SU-DHL-6 (cell line): ENCODE data around the gene TRPM1.

Source experiments
- H2AFZ ChIP-seq: fragments of 200-600 bp; sonication (generic); 2 replicates; pipeline ENCODE4 v1.6.1; 2014; ENCODE audit warnings: low read depth, mild to moderate bottlenecking, moderate library complexity, mixed read lengths, antibody characterized with exemption, low read length; ENCODE audit not compliant: severe bottlenecking
- H3F3A ChIP-seq: fragments of 200-600 bp; shearing (Covaris generic); 2 replicates; pipeline ENCODE4 v1.6.0; 2016; ENCODE audit warnings: antibody characterized with exemption, mild to moderate bottlenecking; ENCODE audit not compliant: insufficient read depth
- H3K27ac ChIP-seq: fragments of 200-600 bp; sonication (generic); 2 replicates; pipeline ENCODE4 v1.5.1; 2016; ENCODE audit warnings: low read depth, mild to moderate bottlenecking, low read length, moderate library complexity, mixed read lengths
- H3K27me3 ChIP-seq: fragments of 200-600 bp; sonication (generic), shearing (Covaris generic); 2 replicates; pipeline ENCODE4 v1.6.0; 2014; ENCODE audit warnings: mild to moderate bottlenecking, low read length
- H3K36me3 ChIP-seq: fragments of 200-600 bp; sonication (generic); 2 replicates; pipeline ENCODE4 v1.6.1; 2014; ENCODE audit warnings: mild to moderate bottlenecking, low read length, mixed read lengths
- H3K4me2 ChIP-seq: fragments of 300-600, 200-600 bp; shearing (Covaris generic), sonication (generic); 2 replicates; pipeline ENCODE4 v1.6.0; 2014; ENCODE audit warnings: low read length, low read depth, mild to moderate bottlenecking; ENCODE audit not compliant: poor library complexity, severe bottlenecking
- H3K4me3 ChIP-seq: fragments of 200-600 bp; sonication (generic); 2 replicates; pipeline ENCODE4 v1.5.1; 2014; ENCODE audit warnings: antibody characterized with exemption, low read length, mild to moderate bottlenecking, mixed read lengths; ENCODE audit not compliant: insufficient read depth, poor library complexity, severe bottlenecking
- H3K79me2 ChIP-seq: fragments of 200-600 bp; sonication (generic); 2 replicates; pipeline ENCODE4 v1.6.1; 2014; ENCODE audit warnings: mild to moderate bottlenecking, low read length, moderate library complexity; ENCODE audit not compliant: insufficient read depth
- H3K9ac ChIP-seq: fragments of 200-600 bp; sonication (generic); 2 replicates; pipeline ENCODE4 v1.7.0; 2014; ENCODE audit warnings: mild to moderate bottlenecking, low read length
- H3K9me2 ChIP-seq: fragments of 200-600 bp; sonication (generic); replicated peaks from 2 replicates; pipeline ENCODE4 v1.6.1; 2014; ENCODE audit warnings: low read length; ENCODE audit not compliant: insufficient read depth
- H3K9me3 ChIP-seq: fragments of 200-600 bp; sonication (generic); 2 replicates; pipeline ENCODE4 v1.6.1; 2014; ENCODE audit warnings: low read length, mixed read lengths; ENCODE audit not compliant: insufficient read depth
- H4K20me1 ChIP-seq: fragments of 200-600 bp; sonication (generic); 2 replicates; pipeline ENCODE4 v1.6.1; 2014; ENCODE audit warnings: low read depth, mild to moderate bottlenecking, antibody characterized with exemption, low read length, moderate library complexity, mixed read lengths
- CTCF ChIP-seq: fragments of 200-600 bp; sonication (generic); IDR thresholded peaks from one replicate; pipeline ENCODE4 v1.5.1; 2017; ENCODE audit warnings: antibody characterized with exemption, mild to moderate bottlenecking, low read length, moderate library complexity; ENCODE audit not compliant: insufficient read depth, poor library complexity, severe bottlenecking
- EZH2phosphoT487 ChIP-seq: fragments of 200-600 bp; sonication (generic), shearing (Covaris generic); conservative IDR thresholded peaks from 2 replicates; pipeline ENCODE4 v1.6.1; 2018; ENCODE audit warnings: mild to moderate bottlenecking, antibody characterized with exemption, low read length, moderate library complexity, mixed read lengths

Gene TRPM1

GRCh38 chr15:31069360-31070000, 32.0 kb downstream of the TRPM1 start:
- no peak overlapping the region for H3K9ac ChIP-seq
- no peak for TF ChIP-seq EZH2phosphoT487
- TF ChIP-seq CTCF: no peak
- no peaks in the 10 kb centered on the region for H3K9me2 ChIP-seq
- H2AFZ ChIP-seq: no peak overlapping the region
- no peaks in the 10 kb centered on the region for H3F3A ChIP-seq
- no peaks in the 10 kb centered on the region for H3K27me3 ChIP-seq
- no peaks in the 10 kb centered on the region for H3K36me3 ChIP-seq
- H3K9me3 ChIP-seq: no peaks in the 10 kb centered on the region
- no peaks in the 10 kb centered on the region for H3K79me2 ChIP-seq
- no peak overlapping the region for H3K4me3 ChIP-seq
- H4K20me1 ChIP-seq: no peaks in the 10 kb centered on the region
- H3K27ac ChIP-seq: no peak overlapping the region
- H3K4me2 ChIP-seq: no peak overlapping the region

GRCh38 chr15:31067890-31068603, 33.5 kb downstream of the TRPM1 start:
- Histone ChIP-seq H4K20me1 (no peaks in the 10 kb centered on the region), H3K9me2 (no peaks in the 10 kb centered on the region), H3F3A (no peaks in the 10 kb centered on the region), H3K4me3 (no peak overlapping the region), H3K27ac (no peak overlapping the region), H3K9me3 (no peaks in the 10 kb centered on the region), H3K4me2 (no peak overlapping the region), H3K79me2 (no peaks in the 10 kb centered on the region), H3K27me3 (no peaks in the 10 kb centered on the region), H3K9ac (no peak overlapping the region), H3K36me3 (no peaks in the 10 kb centered on the region), H2AFZ (no peak overlapping the region)
- TF ChIP-seq EZH2phosphoT487 (no peak), CTCF (no peak)

GRCh38 chr15:31065824-31066223, 35.7 kb downstream of the TRPM1 start:
- no peak overlapping the region for H2AFZ ChIP-seq
- H3K9me3 ChIP-seq: no peaks in the 10 kb centered on the region
- no peak overlapping the region for H3K9ac ChIP-seq
- no peaks in the 10 kb centered on the region for H3K9me2 ChIP-seq
- no peak overlapping the region for H3K27ac ChIP-seq
- H3K4me2 ChIP-seq: no peak overlapping the region
- H3K79me2 ChIP-seq: no peaks in the 10 kb centered on the region
- no peaks in the 10 kb centered on the region for H3F3A ChIP-seq
- no peaks in the 10 kb centered on the region for H3K27me3 ChIP-seq
- H4K20me1 ChIP-seq: no peaks in the 10 kb centered on the region
- no peak overlapping the region for H3K4me3 ChIP-seq
- no peaks in the 10 kb centered on the region for H3K36me3 ChIP-seq
- TF ChIP-seq CTCF: no peak
- TF ChIP-seq EZH2phosphoT487: no peak
